K562 (cell line): ENCODE data around the gene KSR2. TPM values are rescaled to one million over a fixed set of nuclear protein-coding genes. Genes with fewer than 3 reads are reported as not detected.

ENCODE experiments used
- ATAC-seq: fragments of 200-7000 bp; cut with Tn5 transposase; 3 replicates; pipeline ENCODE4 v1.9.1; 2020; ENCODE audit warnings: moderate library complexity
- BruUV-seq: library from RNA; stranded (reverse); fragments of 400-500 nt; replicated peaks from 2 replicates; lab custom pipeline; 2021; lab: Mats Ljungman, UMichigan
- CTCF ChIA-PET: fragments of 300-600 bp; formaldehyde crosslinking; extraction: SDS; loops from one replicate; lab custom pipeline; 2021; ENCODE audit warnings: low intra/inter-chr PET ratio; lab: Yijun Ruan, JAX
- POLR2A ChIA-PET: fragments of 300-600, 350-650 bp; sonication (Branson Sonifier 250); formaldehyde crosslinking; extraction: SDS; loops from one replicate; lab custom pipeline; 2021; ENCODE audit warnings: antibody characterized with exemption, inconsistent platforms; lab: Yijun Ruan, JAX
- DNase-seq, 4 experiments: peaks; one replicate each; pipeline versions ENCODE4 v3.0.0 to v3.0.0-alpha.2; 2011 to 2018; ENCODE audit warnings: low spot score in 3 of 4, mixed read lengths in 3 of 4; ENCODE audit errors: extremely low read depth in 1 of 4
- FAIRE-seq: peaks from 2 replicates; lab custom pipeline; 2011; peaks lifted over from hg19 to GRCh38; lab: Jason Lieb, UNC
- H2AFZ ChIP-seq: 2 replicates; pipeline ENCODE4 v1.6.0; 2011; ENCODE audit warnings: low read depth, low read length, control low read depth, inconsistent platforms
- H3K27ac ChIP-seq: fragments of 200-600 bp; 3 replicates; pipeline ENCODE4 v1.8.0; 2011; ENCODE audit warnings: low read depth, mild to moderate bottlenecking, control low read depth, inconsistent platforms, low read length, moderate library complexity, mixed read lengths; ENCODE audit errors: extremely low read depth
- H3K27me3 ChIP-seq, 2 experiments: fragments of 300-600 bp in 1 of 2; 2 replicates in 1 of 2; 3 replicates in 1 of 2; pipeline versions ENCODE4 v1.6.0 to v1.8.0; 2011; ENCODE audit warnings: inconsistent platforms in 2 of 2, low read length in 2 of 2, mild to moderate bottlenecking in 1 of 2, mixed read lengths in 1 of 2, moderate library complexity in 1 of 2; ENCODE audit not compliant: control insufficient read depth in 2 of 2, insufficient read depth in 2 of 2
- H3K36me3 ChIP-seq: fragments of 300-600 bp; 3 replicates; pipeline ENCODE4 v1.8.0; 2011; ENCODE audit warnings: mild to moderate bottlenecking, low read length, inconsistent platforms; ENCODE audit not compliant: control insufficient read depth, insufficient read depth
- H3K4me1 ChIP-seq, 2 experiments: fragments of 200-600 bp in 1 of 2; replicated peaks in 1 of 2; 2 replicates in 1 of 2; 3 replicates in 1 of 2; pipeline versions ENCODE4 v1.5.1 to v1.8.0; 2011; ENCODE audit warnings: inconsistent platforms in 2 of 2, low read length in 2 of 2, mild to moderate bottlenecking in 1 of 2, mixed read lengths in 1 of 2, moderate library complexity in 1 of 2; ENCODE audit not compliant: control insufficient read depth in 2 of 2, insufficient read depth in 2 of 2
- H3K4me2 ChIP-seq: 2 replicates; pipeline ENCODE4 v1.6.1; 2011; ENCODE audit warnings: low read length, control low read depth, inconsistent platforms, mixed read lengths; ENCODE audit not compliant: insufficient read depth
- H3K4me3 ChIP-seq: fragments of 200-600 bp; sonication (generic), shearing (Covaris generic); 2 replicates; pipeline ENCODE4 v1.5.1; 2016; ENCODE audit warnings: control low read depth, inconsistent platforms
- H3K79me2 ChIP-seq: fragments of 200-600 bp; 3 replicates; pipeline ENCODE4 v1.8.0; 2011; ENCODE audit warnings: low read length, inconsistent platforms; ENCODE audit not compliant: control insufficient read depth, insufficient read depth
- H3K9ac ChIP-seq, 2 experiments: 2 replicates each; pipeline versions ENCODE4 v1.6.0 to v1.6.1; 2011; ENCODE audit warnings: low read depth in 2 of 2, low read length in 2 of 2, control low read depth in 1 of 2, inconsistent platforms in 1 of 2, mild to moderate bottlenecking in 1 of 2, mixed read lengths in 1 of 2; ENCODE audit not compliant: insufficient read depth in 1 of 2
- H3K9me1 ChIP-seq: one replicate; pipeline ENCODE4 v1.6.0; 2011; ENCODE audit warnings: inconsistent platforms, mild to moderate bottlenecking, low read length, moderate library complexity; ENCODE audit not compliant: control insufficient read depth, insufficient read depth
- H3K9me3 ChIP-seq: replicated peaks from 2 replicates; pipeline ENCODE4 v1.5.1; 2011; ENCODE audit warnings: low read depth, low read length, inconsistent platforms; ENCODE audit not compliant: control insufficient read depth, insufficient read depth
- H4K20me1 ChIP-seq: replicated peaks from 2 replicates; pipeline ENCODE4 v1.6.1; 2011; ENCODE audit warnings: low read length, inconsistent platforms, mixed read lengths; ENCODE audit not compliant: control insufficient read depth, insufficient read depth
- C11orf30 ChIP-seq: fragments of 450-650 bp; IDR thresholded peaks from 2 replicates; pipeline ENCODE4 v1.6.1; 2016; ENCODE audit warnings: low read depth, mild to moderate bottlenecking
- EGR1 ChIP-seq: fragments of 450-650 bp; conservative IDR thresholded peaks from 2 replicates; pipeline ENCODE4 v1.6.1; 2017; ENCODE audit warnings: mild to moderate bottlenecking
- ESRRB ChIP-seq: fragments of 250-450 bp; sonication (Bioruptor Pico); IDR thresholded peaks from 2 replicates; pipeline ENCODE4 v1.5.0; 2020; ENCODE audit warnings: mild to moderate bottlenecking, moderate library complexity, borderline replicate concordance
- EZH2 ChIP-seq: IDR thresholded peaks from 2 replicates; pipeline ENCODE4 v1.6.1; 2012; ENCODE audit warnings: low read depth, mild to moderate bottlenecking, inconsistent platforms, low read length, borderline replicate concordance
- GTF2E2 ChIP-seq: fragments of 200-800 bp; sonication (Bioruptor generic); IDR thresholded peaks from 2 replicates; pipeline ENCODE4 v1.6.1; 2016; ENCODE audit warnings: missing genetic modification characterization, missing compliant biosample characterization
- KLF16 ChIP-seq: IDR thresholded peaks from 2 replicates; pipeline ENCODE4 v1.6.1; 2016; ENCODE audit warnings: antibody characterized with exemption
- L3MBTL2 ChIP-seq: fragments of 450-650 bp; IDR thresholded peaks from 2 replicates; pipeline ENCODE4 v1.6.1; 2016; ENCODE audit warnings: mild to moderate bottlenecking, moderate library complexity
- MLX ChIP-seq, 2 experiments: fragments of 450-650 bp in 1 of 2; sonication (generic) in 1 of 2; formaldehyde crosslinking; conservative IDR thresholded peaks; 2 replicates each; pipeline versions ENCODE4 v1.4.0 to v1.8.1; 2020 to 2022; ENCODE audit warnings: mild to moderate bottlenecking in 1 of 2, missing genetic modification reagents in 1 of 2
- RBM14 ChIP-seq: fragments of 200-400 bp; formaldehyde crosslinking; IDR thresholded peaks from 2 replicates; pipeline ENCODE4 v1.6.1; 2018; ENCODE audit warnings: low read depth, mild to moderate bottlenecking, low read length, moderate library complexity, borderline replicate concordance; ENCODE audit not compliant: insufficient read depth
- RFX1 ChIP-seq: fragments of 450-650 bp; IDR thresholded peaks from 2 replicates; pipeline ENCODE4 v1.6.1; 2016; ENCODE audit warnings: mild to moderate bottlenecking, moderate library complexity
- STAT5B ChIP-seq: fragments of 250-450 bp; sonication (Bioruptor Pico); IDR thresholded peaks from 2 replicates; pipeline ENCODE4 v1.8.0; 2021; ENCODE audit warnings: mild to moderate bottlenecking, inconsistent platforms
- TCF3 ChIP-seq: sonication (generic); formaldehyde crosslinking; IDR thresholded peaks from 2 replicates; pipeline ENCODE4 v1.4.0; 2020; ENCODE audit warnings: mild to moderate bottlenecking, missing genetic modification reagents
- ZNF253 ChIP-seq: fragments of 250-450 bp; sonication (Bioruptor Pico); conservative IDR thresholded peaks from 2 replicates; pipeline ENCODE4 v1.6.1; 2021; ENCODE audit warnings: mild to moderate bottlenecking
- ZNF695 ChIP-seq: fragments of 450-650 bp; formaldehyde crosslinking; IDR thresholded peaks from 2 replicates; pipeline ENCODE4 v1.4.0; 2020; ENCODE audit warnings: mild to moderate bottlenecking, moderate library complexity
- WGBS: fragments of 100-300 bp; shearing (Covaris generic); methylation state at CpG from one replicate; pipeline ENCODE4 v1.1.6; 2016; ENCODE audit warnings: low coverage, mixed read lengths; ENCODE audit not compliant: insufficient coverage; ENCODE audit errors: missing lambda C conversion rate; 5-methylcytosine and 5-hydroxymethylcytosine counted together
- in situ Hi-C: fragments of 300-500 bp; cut with MboI; formaldehyde crosslinking; loops from 4 replicates; pipeline ENCODE4 v1.15.0; 2018; ENCODE audit warnings: inconsistent platforms, mixed read lengths
- intact Hi-C: fragments of 100-400 bp; cut with micrococcal nuclease; formaldehyde crosslinking; loops from 2 replicates; pipeline ENCODE4 v1.14.2; 2022
- polyA plus RNA-seq, 8 experiments: library from polyadenylated mRNA; depleted of rRNA in 4 of 8; stranded (reverse) in 5 of 8; unstranded in 3 of 8; fragments of >200 nt; fragmentation: Nextera tagmentation in 2 of 8; fragmentation: Illumina TruSeq in 1 of 8; extraction: Ambion mirVana in 2 of 8; extraction: Trizol in 1 of 8; gene quantifications; 2 replicates each; pipeline versions ENCODE4 v1.2.1 to v1.2.3, GENCODE V29; 2011 to 2014; ENCODE audit warnings: inconsistent platforms in 1 of 8, missing spikeins in 1 of 8
- total RNA-seq, 7 experiments: library from RNA; depleted of rRNA in 6 of 7; stranded (reverse); fragments of >200 nt in 6 of 7; fragmentation: Illumina TruSeq in 2 of 7; extraction: Trizol in 2 of 7; gene quantifications; 2 replicates each; pipeline versions ENCODE4 v1.2.1 to v1.2.3, GENCODE V29; 2011 to 2021; ENCODE audit warnings: low replicate concordance in 1 of 7
- TF ChIP-seq, protein P1 (sequence below): sonication (generic); formaldehyde crosslinking; IDR thresholded peaks from 2 replicates; pipeline ENCODE4 v1.8.1; 2023; ENCODE audit warnings: mild to moderate bottlenecking, missing genetic modification reagents

Gene KSR2
- total and polyA plus RNA-seq, 9 of the 15 experiments (the other 6 are each of a cell fraction or from before 2014, with no cell fraction given): not detected

GRCh38 chr12:117872546-117873169 is 96.1 kb downstream of the KSR2 start:
- Histone ChIP-seq H3K36me3 (no peaks in the 10 kb centered on the region), H3K4me2 (no peak overlapping the region), H3K9ac (no peak overlapping the region), H3K27me3 (peaks cover 11 to 26% of the 10 kb centered on the region in 2 experiments; a peak in 4 of 5 replicates)
- 1% methylated on average over 7 of the region's 7 CpGs for WGBS
- TF ChIP-seq RBM14 (no peak), ZNF253 (CRISPR knock-in tag) (no peak), ZNF695 (CRISPR knock-in tag) (no peak), MLX (CRISPR knock-in tag; conservative IDR thresholded peaks at IDR 0.05) (no peak), RFX1 (no peak), STAT5B (no peak), GTF2E2 (tag) (no peak), EZH2 (no peak), ESRRB (CRISPR knock-in tag) (no peak), KLF16 (no peak), C11orf30 (no peak), EGR1 (no peak), L3MBTL2 (no peak), TCF3 (CRISPR knock-in tag) (no peak)
- TF ChIP-seq, protein P1, sequence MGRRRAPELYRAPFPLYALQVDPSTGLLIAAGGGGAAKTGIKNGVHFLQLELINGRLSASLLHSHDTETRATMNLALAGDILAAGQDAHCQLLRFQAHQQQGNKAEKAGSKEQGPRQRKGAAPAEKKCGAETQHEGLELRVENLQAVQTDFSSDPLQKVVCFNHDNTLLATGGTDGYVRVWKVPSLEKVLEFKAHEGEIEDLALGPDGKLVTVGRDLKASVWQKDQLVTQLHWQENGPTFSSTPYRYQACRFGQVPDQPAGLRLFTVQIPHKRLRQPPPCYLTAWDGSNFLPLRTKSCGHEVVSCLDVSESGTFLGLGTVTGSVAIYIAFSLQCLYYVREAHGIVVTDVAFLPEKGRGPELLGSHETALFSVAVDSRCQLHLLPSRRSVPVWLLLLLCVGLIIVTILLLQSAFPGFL (CRISPR knock-in tag): no peak
- TF ChIP-seq, all 486 proteins: peak for 0
- intact Hi-C loops (loop anchor here (10.0 kb wide), 2 partner anchors 242 to 312 kb away; no protein-coding TSS in a partner anchor), in situ Hi-C loops (loop anchor here (10.0 kb wide), 1 partner anchor 512 kb away; no protein-coding TSS in a partner anchor)
- Histone ChIP-seq H3K4me3 (no peak overlapping the region), H3K9me3 (no peaks in the 10 kb centered on the region; the same call in 1 of the 2 replicates), H3K79me2 (no peaks in the 10 kb centered on the region), H4K20me1 (no peaks in the 10 kb centered on the region), H3K27ac (no peak overlapping the region), H3K9me1 (no peaks in the 10 kb centered on the region), H3K4me1 (peaks cover 0 to 4% of the 10 kb centered on the region in 2 experiments; a peak in 1 of 5 replicates), H2AFZ (no peak overlapping the region)
- no TSS peak for BruUV-seq
- POLR2A ChIA-PET: interaction anchor here (0.8 to 0.9 kb wide), 2 partner anchors 15 to 251 kb away, joined by 3 read pairs; no protein-coding TSS in a partner anchor
- DNase-seq (no peak), FAIRE-seq (no peak), ATAC-seq (no peak)
- CTCF ChIA-PET: no interaction called here
